Activated B cell treated with CpG ODN at 0.5 μM for 24 hours (primary cell): Measurements from ENCODE around the gene CAPN9. TPM values are rescaled to one million over a fixed set of nuclear protein-coding genes. Genes with fewer than 3 reads are reported as not detected.

Experiments
- ATAC-seq: fragments of 200-7000 bp; cut with Tn5 transposase; one replicate; pipeline ENCODE4 v1.10.0; 2021; ENCODE audit warnings: low read depth, mild to moderate bottlenecking, moderate library complexity
- CTCF ChIA-PET: fragments of 350-600 bp; sonication (Branson Sonifier 250); formaldehyde crosslinking; loops from one replicate; lab custom pipeline; 2021; ENCODE audit warnings: antibody characterized with exemption; lab: Charles Lee
- POLR2A ChIA-PET: fragments of 350-600 bp; sonication (Branson Sonifier 250); formaldehyde crosslinking; loops from one replicate; lab custom pipeline; 2021; ENCODE audit warnings: antibody characterized with exemption; lab: Charles Lee
- DNase-seq: peaks from one replicate; pipeline ENCODE4 v3.0.0; 2022
- H3K27ac Mint-ChIP-seq: one replicate; pipeline ENCODE4 v1.8.0; 2020; ENCODE audit warnings: mixed read lengths
- H3K27me3 Mint-ChIP-seq: one replicate; pipeline ENCODE4 v1.8.0; 2021; ENCODE audit warnings: mixed read lengths
- H3K36me3 Mint-ChIP-seq: one replicate; pipeline ENCODE4 v1.8.0; 2021; ENCODE audit warnings: low read depth, mixed read lengths
- H3K4me1 Mint-ChIP-seq: one replicate; pipeline ENCODE4 v1.8.0; 2021; ENCODE audit warnings: mixed read lengths
- H3K4me3 Mint-ChIP-seq: one replicate; pipeline ENCODE4 v1.8.0; 2020; ENCODE audit warnings: mild to moderate bottlenecking, mixed read lengths
- H3K9me3 Mint-ChIP-seq: one replicate; pipeline ENCODE4 v1.8.0; 2020; ENCODE audit warnings: mixed read lengths
- intact Hi-C: fragments of 100-400 bp; cut with micrococcal nuclease; formaldehyde crosslinking; loops from one replicate; pipeline ENCODE4 v1.15.1; 2024
- total RNA-seq: library from RNA; stranded (reverse); gene quantifications from 2 replicates; pipeline ENCODE4 v1.2.3, GENCODE V29; 2022
- TF ChIP-seq, protein P1 (sequence below): fragments of 200-600 bp; IDR thresholded peaks from one replicate; pipeline ENCODE4 v1.8.0; 2022; ENCODE audit warnings: antibody characterized with exemption, mild to moderate bottlenecking

The CAPN9 gene
- total RNA-seq, 1 donor from 2014 or later: not detected

DNA sequence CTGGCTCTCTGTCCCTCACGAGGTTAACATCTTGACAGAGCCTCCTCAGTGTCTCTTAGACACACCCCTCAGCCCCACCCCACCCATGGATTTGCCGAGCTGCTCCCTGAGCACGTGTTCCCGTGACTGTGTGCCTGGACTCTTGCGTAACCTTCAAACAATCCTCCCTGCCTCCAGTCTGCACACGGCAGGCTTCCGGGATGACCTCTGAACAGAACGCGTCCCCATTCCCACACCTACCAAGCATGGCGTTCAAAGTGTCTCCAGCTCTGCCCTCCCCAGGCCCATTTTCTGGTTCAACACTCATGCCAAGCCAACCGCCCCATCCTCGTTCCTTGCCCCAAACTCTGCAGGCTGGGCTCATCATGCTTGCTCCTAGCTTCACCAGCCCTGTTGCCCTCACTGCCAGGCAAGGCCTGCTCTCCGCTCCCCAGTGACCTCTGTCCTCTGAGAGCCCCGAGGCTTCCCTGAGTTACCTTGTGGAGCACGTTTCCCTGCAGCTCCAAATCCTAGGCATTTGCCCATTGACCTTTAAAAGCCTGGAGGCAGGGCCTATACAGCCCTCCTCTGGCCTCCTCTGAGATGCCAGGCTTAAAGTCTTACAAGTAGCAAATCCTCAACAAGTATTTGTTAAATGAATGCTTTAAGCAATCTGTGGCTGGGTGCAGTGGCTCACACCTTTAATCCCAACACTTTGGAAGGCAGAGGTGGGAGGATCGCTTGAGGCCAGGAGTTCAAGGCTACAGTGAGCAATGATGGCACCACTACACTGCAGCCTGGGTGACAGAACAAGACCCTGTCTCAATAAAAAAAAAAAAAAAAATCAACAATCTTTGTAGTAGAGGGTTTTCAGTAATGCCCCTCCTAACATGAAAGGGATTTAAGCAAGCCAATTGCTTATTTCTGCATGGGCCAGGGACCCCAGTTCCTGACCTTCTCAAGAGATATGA lies 38.3 kb upstream of the CAPN9 start:
- TF ChIP-seq, protein P1, sequence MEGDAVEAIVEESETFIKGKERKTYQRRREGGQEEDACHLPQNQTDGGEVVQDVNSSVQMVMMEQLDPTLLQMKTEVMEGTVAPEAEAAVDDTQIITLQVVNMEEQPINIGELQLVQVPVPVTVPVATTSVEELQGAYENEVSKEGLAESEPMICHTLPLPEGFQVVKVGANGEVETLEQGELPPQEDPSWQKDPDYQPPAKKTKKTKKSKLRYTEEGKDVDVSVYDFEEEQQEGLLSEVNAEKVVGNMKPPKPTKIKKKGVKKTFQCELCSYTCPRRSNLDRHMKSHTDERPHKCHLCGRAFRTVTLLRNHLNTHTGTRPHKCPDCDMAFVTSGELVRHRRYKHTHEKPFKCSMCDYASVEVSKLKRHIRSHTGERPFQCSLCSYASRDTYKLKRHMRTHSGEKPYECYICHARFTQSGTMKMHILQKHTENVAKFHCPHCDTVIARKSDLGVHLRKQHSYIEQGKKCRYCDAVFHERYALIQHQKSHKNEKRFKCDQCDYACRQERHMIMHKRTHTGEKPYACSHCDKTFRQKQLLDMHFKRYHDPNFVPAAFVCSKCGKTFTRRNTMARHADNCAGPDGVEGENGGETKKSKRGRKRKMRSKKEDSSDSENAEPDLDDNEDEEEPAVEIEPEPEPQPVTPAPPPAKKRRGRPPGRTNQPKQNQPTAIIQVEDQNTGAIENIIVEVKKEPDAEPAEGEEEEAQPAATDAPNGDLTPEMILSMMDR: no peak
- no peak overlapping the region for H3K27ac Mint-ChIP-seq
- ChIA-PET POLR2A (no interaction called here), CTCF (no interaction called here)
- no peak overlapping the region for H3K4me3 Mint-ChIP-seq
- peaks cover 19% of the 10 kb centered on the region for H3K27me3 Mint-ChIP-seq
- intact Hi-C loops: no loop called here
- no peaks in the 10 kb centered on the region for H3K36me3 Mint-ChIP-seq
- ATAC-seq: no peak
- DNase-seq: no peak
- no peaks in the 10 kb centered on the region for H3K4me1 Mint-ChIP-seq
- no peaks in the 10 kb centered on the region for H3K9me3 Mint-ChIP-seq

DNA sequence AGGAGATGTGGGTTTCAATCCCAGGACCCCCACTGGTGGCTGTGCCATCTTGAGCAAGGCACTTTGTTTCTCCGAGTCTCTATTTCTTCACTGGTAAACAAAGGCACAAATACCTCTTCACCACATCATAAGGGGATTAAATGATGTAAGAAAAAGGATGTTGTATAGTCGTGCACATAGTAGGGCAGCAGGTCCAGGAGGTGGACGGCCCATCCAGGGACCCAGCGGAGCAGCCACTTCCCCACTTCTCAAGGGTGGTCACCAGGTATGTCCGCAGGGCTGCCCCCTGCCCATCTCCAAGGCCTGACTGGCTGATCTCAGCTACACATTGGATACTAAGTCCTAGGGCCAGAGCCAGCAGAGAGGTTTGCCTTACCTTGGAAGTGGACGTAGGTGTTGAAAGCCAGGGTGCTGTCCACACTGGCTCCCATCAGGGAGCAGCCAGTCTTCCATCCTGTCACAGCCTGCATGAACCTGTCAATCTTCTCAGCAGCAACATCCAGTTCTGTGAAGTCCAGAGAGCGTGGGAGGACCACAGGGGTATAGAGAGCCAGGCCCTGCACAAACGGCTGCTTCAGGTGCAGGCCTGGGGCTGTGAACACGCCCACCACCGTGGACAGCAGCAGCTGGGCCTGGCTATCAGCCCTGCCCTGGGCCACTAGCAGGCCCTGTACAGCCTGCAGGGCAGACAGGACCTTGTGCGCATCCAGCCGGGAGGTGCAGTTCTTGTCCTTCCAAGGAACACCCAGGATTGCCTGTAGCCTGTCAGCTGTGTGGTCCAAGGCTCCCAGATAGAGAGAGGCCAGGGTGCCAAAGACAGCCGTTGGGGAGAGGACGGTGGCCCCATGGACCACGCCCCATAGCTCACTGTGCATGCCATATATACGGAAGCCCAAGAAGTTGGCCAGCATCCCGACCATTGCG lies 37.3 kb upstream of the CAPN9 start:
- intact Hi-C loops: no loop called here
- H3K36me3 Mint-ChIP-seq: no peaks in the 10 kb centered on the region
- DNase-seq (no peak), ATAC-seq (no peak)
- no peak overlapping the region for H3K27ac Mint-ChIP-seq
- H3K9me3 Mint-ChIP-seq: no peaks in the 10 kb centered on the region
- peaks cover 25% of the 10 kb centered on the region for H3K27me3 Mint-ChIP-seq
- CTCF ChIA-PET: no interaction called here
- TF ChIP-seq, protein P1: no peak
- H3K4me3 Mint-ChIP-seq: no peak overlapping the region
- POLR2A ChIA-PET: no interaction called here
- H3K4me1 Mint-ChIP-seq: no peaks in the 10 kb centered on the region

DNA sequence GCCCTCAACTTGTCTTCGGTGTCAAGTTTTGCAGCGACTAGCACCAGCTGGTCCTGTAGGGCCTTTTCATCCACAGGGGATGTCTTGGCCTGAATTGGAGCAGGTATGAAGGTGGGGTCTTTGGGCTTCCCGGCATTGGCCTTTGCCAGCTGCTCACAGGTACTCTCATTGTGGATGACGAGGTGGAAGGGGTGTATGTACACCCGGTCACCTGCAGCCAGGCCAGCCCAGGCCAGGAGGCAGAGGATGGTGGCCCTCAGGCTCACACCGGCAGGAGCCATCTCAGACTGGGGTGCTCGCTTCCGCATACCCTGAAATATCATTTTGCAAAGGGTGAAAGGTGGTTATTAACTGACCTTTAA lies 36.7 kb upstream of the CAPN9 start:
- intact Hi-C loops: no loop called here
- ChIA-PET POLR2A (no interaction called here), CTCF (no interaction called here)
- peaks cover 26% of the 10 kb centered on the region for H3K27me3 Mint-ChIP-seq
- no peaks in the 10 kb centered on the region for H3K36me3 Mint-ChIP-seq
- no peaks in the 10 kb centered on the region for H3K4me1 Mint-ChIP-seq
- TF ChIP-seq, protein P1: no peak
- ATAC-seq: no peak
- no peak overlapping the region for H3K27ac Mint-ChIP-seq
- H3K9me3 Mint-ChIP-seq: no peaks in the 10 kb centered on the region
- no peak overlapping the region for H3K4me3 Mint-ChIP-seq
- no peak for DNase-seq

DNA sequence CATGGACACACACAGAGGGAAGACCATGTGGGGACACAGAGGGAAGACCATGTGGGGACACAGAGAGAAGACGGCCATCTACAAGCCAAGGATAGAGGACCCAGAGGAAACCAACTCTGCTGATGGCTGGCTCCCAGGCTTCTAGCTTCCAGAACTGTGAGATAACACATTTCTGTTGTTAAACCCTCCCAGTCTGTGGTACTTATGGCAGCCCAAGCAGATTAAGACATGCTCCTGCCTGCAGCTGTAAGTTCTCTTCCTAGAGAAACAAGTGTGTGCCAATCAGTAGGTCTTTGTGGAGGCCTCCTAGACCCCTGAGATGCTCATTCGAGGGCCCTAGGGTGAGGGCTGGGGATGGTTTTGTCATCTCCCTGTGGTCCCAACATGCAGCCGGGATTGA lies 35.9 kb upstream of the CAPN9 start:
- DNase-seq (no peak), ATAC-seq (no peak)
- ChIA-PET CTCF (no interaction called here), POLR2A (no interaction called here)
- Mint-ChIP-seq H3K36me3 (no peaks in the 10 kb centered on the region), H3K27ac (no peak overlapping the region), H3K4me3 (no peak overlapping the region), H3K27me3 (peaks cover 26% of the 10 kb centered on the region), H3K4me1 (no peaks in the 10 kb centered on the region), H3K9me3 (no peaks in the 10 kb centered on the region)
- intact Hi-C loops: no loop called here
- TF ChIP-seq, protein P1: no peak

DNA sequence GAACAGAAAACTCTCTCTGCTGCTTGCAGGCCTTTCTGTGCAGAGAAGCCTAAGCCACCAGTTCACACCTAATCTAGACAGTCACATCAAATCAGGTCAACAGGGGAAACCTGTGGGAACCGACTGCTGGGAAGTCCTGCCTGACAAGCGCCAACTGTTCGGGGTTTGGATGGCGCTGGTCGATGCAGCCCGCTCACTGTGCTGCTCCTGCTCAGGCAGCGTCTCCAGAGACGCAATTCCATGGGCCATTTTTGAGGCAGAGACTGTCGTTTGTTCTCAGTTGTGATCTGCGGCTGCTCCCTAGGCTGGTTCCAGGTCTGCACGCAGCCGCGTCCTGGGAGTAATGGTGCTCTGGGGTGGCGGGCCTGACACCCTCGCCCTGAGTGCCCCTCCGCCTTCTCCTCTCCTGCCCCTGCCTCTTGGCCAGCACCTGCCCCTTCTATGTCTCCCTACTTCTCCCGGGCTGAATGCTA lies 34.7 kb upstream of the CAPN9 start:
- DNase-seq: no peak
- intact Hi-C loops: no loop called here
- TF ChIP-seq, protein P1: no peak
- H3K36me3 Mint-ChIP-seq: no peaks in the 10 kb centered on the region
- no peak overlapping the region for H3K4me3 Mint-ChIP-seq
- POLR2A ChIA-PET: no interaction called here
- peaks cover 18% of the 10 kb centered on the region for H3K27me3 Mint-ChIP-seq
- H3K4me1 Mint-ChIP-seq: no peaks in the 10 kb centered on the region
- ATAC-seq: no peak
- CTCF ChIA-PET: no interaction called here
- H3K27ac Mint-ChIP-seq: no peak overlapping the region
- peaks cover 5% of the 10 kb centered on the region for H3K9me3 Mint-ChIP-seq
